ENCODE measurements around the gene CARD10.

Gene CARD10, protein sequence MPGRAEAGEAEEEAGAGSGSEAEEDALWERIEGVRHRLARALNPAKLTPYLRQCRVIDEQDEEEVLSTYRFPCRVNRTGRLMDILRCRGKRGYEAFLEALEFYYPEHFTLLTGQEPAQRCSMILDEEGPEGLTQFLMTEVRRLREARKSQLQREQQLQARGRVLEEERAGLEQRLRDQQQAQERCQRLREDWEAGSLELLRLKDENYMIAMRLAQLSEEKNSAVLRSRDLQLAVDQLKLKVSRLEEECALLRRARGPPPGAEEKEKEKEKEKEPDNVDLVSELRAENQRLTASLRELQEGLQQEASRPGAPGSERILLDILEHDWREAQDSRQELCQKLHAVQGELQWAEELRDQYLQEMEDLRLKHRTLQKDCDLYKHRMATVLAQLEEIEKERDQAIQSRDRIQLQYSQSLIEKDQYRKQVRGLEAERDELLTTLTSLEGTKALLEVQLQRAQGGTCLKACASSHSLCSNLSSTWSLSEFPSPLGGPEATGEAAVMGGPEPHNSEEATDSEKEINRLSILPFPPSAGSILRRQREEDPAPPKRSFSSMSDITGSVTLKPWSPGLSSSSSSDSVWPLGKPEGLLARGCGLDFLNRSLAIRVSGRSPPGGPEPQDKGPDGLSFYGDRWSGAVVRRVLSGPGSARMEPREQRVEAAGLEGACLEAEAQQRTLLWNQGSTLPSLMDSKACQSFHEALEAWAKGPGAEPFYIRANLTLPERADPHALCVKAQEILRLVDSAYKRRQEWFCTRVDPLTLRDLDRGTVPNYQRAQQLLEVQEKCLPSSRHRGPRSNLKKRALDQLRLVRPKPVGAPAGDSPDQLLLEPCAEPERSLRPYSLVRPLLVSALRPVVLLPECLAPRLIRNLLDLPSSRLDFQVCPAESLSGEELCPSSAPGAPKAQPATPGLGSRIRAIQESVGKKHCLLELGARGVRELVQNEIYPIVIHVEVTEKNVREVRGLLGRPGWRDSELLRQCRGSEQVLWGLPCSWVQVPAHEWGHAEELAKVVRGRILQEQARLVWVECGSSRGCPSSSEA

DNA sequence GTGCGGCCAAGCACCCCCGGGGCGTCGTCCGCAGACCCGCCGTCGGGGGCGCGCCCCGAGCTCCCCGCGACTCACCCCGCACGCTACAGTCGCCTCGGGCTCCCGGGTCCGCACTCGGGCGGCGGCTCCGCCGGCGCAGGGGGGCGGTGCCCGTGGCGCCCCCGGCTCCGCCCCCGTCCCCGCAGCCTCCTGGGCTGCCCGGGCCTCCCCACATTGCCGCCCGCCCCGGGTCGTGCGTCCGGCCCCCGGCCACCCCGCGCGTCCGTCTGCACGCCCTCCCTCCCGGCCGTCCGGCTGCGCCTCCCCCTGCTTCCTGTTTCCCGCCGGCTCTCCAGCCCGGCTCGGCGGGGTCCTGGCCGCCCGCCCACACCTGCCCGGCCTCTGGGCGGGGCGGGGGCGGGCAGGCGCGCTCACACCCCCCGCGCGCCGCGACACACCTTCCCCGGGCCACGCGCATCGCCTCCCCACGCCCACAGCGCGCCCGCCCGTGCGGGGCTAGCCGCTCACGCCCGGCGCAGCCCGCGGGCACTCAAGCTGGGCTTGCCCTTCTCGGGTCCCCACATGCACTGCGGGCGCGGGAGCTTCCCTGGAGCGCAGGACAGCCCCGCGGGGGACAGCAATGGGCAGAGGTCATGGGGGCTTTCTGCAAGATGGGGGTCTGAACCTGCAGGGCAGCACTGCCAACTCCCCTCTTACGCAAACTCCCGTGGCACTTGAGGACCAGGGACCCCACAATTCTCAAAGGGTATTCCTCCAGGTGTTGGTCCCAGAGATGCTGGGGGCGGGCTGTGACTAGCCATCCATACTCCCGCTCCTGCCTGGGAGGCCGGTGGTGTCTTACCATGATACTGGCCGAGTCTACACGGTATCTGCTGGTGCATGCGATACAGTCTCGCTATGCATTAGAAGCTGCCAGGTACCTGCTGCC, at the start of gene CARD10:
CARD10 (minus strand) TSS at position 148 of the 928 bp plus-strand sequence. CDS start 215 bp downstream, outside the sequence.
- no peak for DNase-seq (ENCODE audit: low read depth)

DNA sequence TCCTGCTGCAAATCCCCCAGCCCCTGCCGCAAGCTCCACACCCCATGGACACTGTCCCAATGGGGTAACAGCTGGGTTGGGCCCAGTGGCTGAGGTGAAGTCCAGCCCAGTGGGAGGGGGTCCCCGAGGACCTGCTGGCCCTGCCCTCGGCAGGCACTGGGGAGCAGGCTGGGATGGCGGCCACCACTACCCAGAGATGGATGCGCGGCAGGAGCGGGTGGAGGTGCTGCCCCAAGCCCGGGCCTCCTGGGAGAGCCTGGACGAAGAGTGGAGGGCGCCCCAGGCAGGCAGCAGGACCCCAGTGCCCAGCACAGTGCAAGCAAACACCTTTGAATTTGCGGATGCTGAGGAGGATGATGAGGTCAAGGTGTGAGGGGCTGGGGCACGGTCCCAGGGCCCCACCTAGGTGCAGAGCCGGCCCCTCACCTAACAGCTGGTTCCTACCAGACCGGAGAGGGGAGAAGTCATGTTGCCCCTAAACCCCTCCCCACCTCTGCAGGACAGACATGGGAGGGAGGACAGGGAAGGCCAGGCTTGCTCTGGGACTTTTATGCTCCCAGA, 49.3 kb upstream of the CARD10 start:
- no peak for DNase-seq (ENCODE audit: low read depth)

DNA sequence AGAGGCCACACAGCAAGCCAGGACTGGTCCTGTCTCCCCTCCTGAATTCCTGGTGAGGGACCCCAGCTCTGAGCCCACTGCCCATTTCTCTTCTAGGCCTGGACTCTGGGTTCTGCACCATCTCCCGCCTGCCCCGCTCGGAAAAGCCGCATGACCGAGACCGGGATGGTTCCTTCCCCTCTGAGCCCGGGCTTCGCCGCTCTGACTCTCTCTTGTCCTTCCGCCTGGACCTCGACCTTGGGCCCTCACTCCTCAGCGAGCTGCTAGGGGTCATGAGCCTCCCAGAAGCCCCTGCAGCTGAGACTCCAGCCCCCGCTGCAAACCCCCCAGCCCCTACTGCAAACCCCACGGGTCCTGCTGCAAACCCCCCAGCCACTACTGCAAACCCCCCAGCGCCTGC, 48.8 kb upstream of the CARD10 start:
- DNase-seq (ENCODE audit: low read depth): no peak

DNA sequence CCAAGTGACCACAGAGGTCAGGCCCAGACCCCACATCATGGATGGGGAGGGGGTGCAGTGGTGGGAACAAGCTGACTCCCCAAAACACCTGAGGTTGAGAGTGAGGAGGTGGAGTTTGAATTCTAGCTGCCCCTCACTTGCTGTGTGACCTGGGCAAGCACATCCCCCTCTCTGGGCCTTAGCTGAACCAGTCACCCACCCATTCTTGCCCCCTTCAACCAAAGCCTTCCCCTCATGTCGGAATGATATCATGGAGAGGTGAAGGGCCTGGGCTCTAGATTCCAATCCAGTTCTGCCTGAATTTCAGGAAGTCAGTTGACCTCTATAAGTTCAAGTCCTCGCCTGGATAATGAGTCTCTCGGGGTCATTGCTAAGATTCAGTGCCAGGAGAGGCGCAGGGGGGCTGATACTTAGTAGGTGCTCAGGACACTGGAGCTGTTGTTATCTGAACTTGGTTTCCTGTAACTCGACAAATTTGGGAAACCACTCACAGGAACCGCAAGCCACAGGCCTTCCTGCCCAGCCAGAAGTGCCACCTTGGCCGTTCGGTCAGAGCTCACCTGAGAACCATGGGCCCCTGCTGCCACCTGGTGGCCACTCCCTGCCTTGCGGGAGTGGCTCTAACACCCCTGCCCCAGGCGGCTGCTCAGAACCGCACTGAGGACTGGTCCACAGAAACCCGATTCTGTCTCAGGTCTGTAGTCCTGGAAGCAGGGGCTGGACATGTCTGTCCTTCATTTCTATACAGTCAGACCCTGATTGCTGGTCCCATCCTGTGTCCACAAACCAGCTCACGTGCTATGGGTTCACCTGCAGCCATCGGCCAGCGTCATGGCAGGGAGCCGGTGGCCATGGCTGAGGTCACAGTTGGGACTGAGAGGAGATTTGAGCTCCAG, 47.9 kb upstream of the CARD10 start:
- no peak for DNase-seq (ENCODE audit: low read depth)

DNA sequence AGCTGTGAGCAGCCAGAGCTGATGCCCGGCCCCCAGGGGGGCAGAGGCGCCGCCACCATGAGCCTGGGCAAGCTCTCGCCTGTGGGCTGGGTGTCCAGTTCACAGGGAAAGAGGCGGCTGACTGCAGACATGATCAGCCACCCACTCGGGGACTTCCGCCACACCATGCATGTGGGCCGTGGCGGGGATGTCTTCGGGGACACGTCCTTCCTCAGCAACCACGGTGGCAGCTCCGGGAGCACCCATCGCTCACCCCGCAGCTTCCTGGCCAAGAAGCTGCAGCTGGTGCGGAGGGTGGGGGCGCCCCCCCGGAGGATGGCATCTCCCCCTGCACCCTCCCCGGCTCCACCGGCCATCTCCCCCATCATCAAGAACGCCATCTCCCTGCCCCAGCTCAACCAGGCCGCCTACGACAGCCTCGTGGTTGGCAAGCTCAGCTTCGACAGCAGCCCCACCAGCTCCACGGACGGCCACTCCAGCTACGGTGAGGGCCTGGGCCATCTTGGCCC, 47.2 kb upstream of the CARD10 start:
- no peak for DNase-seq (ENCODE audit: low read depth)

DNA sequence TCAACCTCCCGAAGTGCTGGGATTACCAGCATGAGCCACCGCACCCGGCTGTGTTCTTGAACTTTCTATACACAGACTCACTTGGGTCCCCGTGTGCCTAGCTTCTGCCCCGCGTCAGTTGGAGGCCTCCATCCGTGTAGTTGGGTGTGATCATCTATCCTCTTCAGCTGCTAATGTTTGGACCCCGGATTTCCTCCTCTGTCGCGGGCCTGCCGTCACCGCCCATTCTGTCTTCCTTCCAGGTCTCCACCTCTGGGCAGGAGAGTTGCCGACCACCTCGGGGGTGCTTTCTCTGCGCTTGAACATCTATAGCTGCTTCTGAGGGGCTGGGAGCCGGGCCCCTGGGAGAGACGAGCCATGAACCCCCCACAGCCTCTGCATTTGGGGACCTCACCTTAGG, 46.6 kb upstream of the CARD10 start:
- DNase-seq (ENCODE audit: low read depth): no peak

DNA sequence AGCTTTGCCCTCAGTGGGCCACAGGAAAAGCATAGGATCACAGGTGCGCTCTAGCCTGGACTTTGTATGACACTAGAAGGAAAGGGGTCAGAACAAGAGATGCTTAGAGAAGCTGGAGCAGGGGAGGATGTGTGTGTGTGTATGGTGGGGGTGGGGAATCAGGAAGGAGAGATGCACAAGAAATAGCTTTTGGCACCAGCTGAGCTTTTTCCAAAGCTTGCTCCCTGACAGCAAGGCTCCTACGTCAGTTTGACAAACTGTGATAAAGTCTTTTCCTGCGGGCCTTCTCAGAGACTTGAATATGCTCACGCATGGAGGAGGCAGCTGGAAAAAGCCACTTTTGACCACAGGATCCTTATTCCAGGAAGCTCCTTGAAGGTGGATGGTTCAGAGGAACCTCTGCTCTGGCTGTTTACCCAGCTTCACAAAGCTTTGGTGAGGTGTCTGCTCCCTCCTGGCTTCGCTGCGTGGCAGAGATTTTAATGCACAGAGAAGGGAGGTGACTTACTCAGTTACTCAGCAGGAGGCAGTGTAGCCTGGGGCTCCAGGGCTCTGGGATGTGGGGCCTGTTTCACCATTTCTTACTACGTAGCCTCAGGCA, 45.0 kb upstream of the CARD10 start:
- no peak for DNase-seq (ENCODE audit: low read depth)

DNA sequence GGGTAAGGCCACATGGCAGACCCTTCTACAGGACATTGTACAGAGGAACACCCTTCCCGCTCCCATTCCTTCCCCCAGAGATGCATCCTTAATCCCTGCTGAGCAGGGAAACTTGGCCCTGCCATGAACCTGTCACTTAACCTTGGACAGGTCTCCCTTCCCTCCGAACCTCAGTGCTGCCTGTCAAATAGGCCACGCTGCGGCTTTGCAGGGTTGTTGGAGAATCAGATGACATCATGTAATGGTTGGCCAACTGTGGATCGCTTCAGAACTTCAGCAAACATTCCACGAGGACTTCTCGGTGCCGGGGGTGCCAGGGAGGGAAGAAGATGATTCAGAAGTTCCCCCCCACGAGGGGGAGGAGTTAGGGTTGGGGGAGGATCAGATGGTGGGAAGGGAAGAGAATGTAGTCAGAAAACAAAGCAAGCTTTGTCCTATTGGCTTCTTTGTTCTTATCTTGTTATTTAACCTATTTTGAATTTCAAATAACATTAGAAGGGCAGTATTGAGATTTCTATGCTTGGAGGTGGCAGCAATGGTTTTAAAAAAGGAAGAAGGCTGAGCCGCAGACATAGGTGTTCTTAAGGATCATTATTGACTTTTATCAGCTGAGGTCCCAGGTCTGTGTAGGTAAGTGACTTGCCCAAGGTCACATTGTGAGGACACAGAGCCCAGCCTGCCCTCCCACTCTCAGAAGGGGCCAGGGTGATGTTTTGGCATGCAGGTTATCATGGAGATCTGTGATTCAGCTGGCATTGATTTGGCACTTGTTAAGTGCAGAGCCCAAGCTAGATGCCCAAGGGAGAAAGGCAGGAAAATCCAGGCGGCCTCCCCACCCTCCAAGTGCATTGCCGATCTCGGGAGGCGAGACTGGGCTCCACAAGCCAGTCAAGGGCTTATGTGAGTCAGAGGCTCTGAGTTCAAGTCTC, 44.2 kb upstream of the CARD10 start:
- peak; percentile 88 for DNase-seq (ENCODE audit: low read depth)

DNA sequence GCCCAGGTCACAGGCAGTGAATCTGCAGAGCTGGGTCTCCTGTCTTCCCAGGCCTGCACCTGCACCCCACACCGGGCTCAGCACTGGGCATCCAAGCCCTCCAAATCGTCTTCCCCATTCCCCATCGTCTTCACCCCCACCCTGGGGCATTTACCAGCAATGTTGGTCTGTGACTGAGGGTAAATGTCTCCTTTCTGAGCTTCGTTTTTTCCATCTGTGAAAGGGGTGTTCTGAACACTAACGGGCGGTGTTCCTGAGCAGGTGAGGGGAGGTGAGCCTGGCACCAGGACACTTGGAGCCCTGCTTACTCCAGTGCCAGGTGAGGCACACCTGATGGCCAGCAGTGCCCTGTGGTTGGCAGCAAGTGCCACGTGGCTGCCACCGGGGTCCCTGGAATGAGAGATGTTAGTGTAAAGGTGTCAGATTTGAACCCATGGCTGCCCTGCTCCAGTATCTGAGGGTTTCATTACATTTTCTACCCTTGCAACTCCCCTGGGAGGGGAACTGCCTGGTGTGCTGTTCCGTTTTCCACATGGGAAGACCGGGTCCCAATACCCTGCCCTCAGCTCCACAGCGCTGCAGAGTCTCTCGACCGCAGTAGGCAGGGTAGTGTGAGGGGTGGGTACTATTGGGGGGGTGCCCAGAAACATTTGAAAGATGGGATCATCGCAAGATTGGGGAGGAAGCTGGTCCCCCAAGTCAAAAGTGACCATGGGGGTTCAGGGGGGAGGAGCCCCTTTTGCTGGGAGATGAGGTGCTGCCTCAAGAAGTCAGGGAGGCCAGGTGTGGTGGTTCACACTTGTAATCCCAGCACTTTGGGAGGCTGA, 43.0 kb upstream of the CARD10 start:
- no peak for DNase-seq (ENCODE audit: low read depth)

DNA sequence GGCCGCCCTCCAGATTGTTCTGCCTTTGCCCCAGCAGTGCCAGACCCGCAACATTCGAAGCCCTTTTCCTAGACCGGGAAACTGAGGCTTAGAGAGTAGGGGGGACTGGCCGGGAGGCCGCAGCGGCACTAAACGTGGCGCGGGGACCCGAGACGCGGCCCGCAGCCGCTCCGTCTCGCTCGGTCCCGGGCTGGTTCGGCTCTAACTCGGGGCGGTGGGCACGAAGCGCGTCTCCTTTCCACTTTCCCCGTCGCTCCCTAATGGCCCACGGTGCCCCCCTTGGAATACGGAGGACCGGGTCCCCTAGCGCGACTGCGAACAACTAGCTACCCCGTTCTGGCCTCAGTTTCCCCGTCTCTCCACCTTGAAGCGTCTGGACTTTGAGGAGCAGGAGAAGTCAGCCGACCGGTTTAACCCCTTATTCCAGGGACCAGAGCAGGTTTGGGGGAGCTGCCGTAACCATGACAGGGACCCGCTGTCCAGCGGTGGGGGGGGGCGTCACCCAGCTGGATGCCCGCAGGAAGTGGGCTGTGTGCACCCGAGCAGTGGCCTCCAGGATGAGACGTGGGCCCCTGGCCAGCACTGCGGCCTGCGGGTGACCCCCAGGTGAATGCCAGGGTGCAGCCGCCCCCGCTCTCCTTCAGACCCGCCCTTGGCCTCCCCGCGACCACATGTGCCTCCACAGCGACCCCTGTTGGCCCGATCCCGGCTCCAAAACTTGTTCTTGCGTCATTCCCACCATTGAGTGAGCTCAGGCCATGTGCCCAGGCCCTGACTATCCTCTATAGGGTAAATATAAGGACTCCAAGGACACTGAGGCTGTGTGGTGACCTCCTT, 42.2 kb upstream of the CARD10 start:
- no peak for DNase-seq (ENCODE audit: low read depth)

DNA sequence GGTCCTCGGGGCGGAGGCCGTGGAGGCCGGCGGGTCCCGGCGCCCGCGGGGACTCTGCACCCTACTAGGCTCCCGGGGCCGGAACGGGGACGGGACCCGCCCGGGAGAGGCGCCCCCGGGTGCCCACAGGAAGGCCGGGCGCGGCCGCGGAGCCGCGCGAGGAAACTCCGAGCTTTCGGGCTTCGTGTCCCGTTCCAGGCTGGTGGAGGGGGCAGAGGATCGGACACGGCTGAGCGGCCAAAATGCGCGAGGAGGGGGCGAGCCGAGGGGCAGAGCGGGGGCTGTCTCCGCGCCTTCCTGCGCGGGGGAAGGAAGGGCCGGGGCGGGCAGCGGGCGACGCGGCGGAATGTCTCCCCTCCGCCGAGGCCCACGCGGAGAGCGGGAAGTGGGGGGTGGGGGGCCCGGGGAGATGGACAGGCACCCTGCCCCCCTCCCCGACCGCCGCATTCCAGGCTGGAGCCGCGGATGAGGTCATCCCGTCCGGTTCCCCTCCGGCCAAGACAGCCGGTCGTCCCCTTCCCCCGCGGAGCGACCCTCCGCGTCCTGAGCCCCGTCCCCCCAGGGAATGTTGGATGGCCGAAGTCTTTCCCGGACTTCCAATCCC, 41.5 kb upstream of the CARD10 start:
- DNase-seq (ENCODE audit: low read depth): no peak

DNA sequence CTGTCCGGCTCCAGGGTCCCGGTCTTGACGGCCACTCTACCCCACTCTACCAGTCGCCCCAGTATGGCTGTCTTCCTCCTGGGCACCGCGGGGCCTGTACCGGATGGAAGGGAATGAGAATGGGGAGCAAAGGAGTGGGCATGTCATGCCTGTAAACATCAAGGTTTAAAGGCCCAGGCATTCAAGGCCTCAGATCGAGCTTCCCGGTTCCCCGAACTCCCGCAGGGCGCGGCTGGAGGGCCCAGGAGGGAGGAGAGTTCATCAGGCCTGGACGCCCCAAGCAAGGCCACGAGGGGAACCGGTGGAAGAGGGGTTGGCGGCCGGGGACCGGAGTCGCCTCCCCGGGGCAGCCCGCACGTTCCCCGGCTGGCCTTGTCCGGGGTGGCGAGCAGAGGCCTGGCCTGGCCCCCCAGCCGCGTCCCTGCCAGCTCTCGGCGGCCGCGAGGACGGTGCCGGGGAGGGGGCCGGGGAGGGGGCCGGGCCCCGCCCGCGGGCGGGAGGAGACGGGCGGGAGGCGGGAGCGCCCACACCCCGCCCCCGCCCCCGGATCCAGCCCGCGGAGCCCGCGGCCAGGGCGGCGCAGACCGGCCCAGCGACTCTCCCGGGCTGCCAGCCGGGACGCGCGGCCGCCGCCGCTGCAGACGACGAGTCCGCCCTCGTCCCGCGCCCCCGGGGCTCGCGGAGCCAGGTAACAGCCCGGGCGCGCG, 40.8 kb upstream of the CARD10 start, which contains the start of gene CDC42EP1:
CDC42EP1 (plus strand) TSS at position 580 of the 707 bp plus-strand sequence. CDS start 5,870 bp downstream, outside the sequence.
- DNase-seq (ENCODE audit: low read depth): no peak

DNA sequence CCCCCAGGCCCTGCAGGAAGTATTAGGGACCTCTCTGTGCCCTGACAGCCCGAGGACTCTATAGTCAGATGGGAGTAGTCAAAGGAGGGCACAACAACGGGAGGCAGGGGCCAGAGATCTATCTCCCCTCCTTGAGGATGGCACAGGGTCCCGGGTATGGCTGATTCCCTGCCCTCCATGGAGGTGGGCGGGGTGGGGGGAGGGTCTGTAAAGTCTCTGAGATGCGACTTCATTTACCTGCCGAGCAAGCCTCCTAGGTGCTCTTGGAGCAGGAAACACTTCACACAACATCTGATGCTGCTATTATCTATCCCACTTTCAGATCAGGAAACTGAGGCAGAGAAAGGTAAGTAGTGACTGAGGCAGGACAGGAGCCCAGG, 40.3 kb upstream of the CARD10 start:
- DNase-seq (ENCODE audit: low read depth): no peak

DNA sequence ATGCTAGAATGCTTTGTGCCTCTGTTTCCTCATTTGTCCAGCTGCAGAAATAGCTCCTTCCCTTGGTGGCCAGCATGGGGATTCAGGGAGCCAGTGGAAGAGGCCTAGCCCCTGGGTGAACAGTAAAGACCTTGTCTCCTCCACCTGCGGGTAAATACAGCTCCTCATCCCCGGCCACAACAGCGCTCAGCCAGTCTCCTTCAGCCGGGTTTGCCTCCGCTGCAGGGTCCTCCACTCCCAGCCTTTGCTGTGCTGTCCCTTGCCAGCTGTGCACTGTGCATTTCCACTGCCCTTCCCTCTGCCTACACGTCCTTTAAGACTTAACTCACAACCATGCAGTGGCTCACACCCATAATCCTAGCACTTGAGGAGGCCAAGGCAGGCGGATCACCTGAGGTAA, 39.6 kb upstream of the CARD10 start:
- DNase-seq (ENCODE audit: low read depth): no peak

DNA sequence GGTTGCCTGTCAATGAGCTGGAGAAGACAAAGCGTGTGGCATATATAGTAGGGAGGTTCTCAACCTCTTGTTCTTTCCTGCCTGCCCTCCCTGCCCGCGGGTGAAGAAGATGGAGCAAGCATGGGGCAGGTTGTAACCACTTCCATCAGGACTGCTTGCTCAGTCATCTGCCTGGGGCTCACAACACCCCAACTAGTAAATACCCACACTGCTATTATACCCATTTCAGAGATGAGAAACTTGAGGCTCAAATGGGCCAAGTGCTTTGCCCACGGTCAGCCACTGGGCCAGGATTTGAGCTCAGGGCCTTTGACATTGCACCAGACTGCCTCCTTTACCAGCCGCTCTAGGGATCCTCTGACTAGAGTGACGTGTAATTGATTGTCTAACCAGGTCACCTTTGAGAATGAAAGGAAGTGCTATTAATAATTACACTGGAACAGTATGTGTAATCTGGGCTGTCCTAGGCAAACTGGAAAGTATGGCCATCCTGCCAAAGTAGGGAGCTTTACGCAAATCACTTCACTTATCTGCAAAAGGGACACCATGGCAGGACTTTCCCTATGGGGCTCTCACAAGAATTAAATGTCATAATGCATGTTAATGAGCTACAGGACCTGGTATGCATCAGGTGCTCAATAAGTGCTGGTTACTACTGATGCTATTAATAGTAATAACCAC, 38.2 kb upstream of the CARD10 start:
- no peak for DNase-seq (ENCODE audit: low read depth)

Measured in GM04503 (cell line).